Vagina (tissue), 2 donors: ENCODE results near the gene FN1. TPM values are rescaled to one million over a fixed set of nuclear protein-coding genes. Genes with fewer than 3 reads are reported as not detected.

ENCODE experiments used
- DNase-seq, 2 donors: peaks; one replicate each; pipeline ENCODE4 v3.0.0-alpha.2; 2017; ENCODE audit errors: extremely low spot score in 2 of 2
- H3K27ac ChIP-seq: fragments of 200-600 bp; sonication (generic); one replicate; pipeline ENCODE4 v1.5.1; 2019
- H3K27me3 ChIP-seq: fragments of 200-600 bp; sonication (generic); one replicate; pipeline ENCODE4 v1.5.1; 2019
- H3K36me3 ChIP-seq, 2 donors: fragments of 200-600 bp; sonication (generic); one replicate each; pipeline ENCODE4 v1.5.1; 2017 to 2019
- H3K4me1 ChIP-seq: fragments of 200-600 bp; sonication (generic); one replicate; pipeline ENCODE4 v1.5.1; 2019
- H3K4me3 ChIP-seq, 2 donors: fragments of 200-600 bp; sonication (generic); 1 replicate in 1 of 2; 2 replicates in 1 of 2; pipeline ENCODE4 v1.5.1; 2016 to 2019
- H3K9me3 ChIP-seq: fragments of 200-600 bp; sonication (generic); one replicate; pipeline ENCODE4 v1.5.1; 2019
- POLR2A ChIP-seq, 2 donors: fragments of 450-650 bp; IDR thresholded peaks; one replicate each; pipeline ENCODE4 v1.6.1; 2017; ENCODE audit warnings: antibody characterized with exemption in 2 of 2, mild to moderate bottlenecking in 2 of 2, moderate library complexity in 2 of 2
- POLR2AphosphoS5 ChIP-seq, 2 donors: sonication (generic); formaldehyde crosslinking; IDR thresholded peaks; one replicate each; pipeline ENCODE4 v1.9.0; 2017; ENCODE audit warnings: antibody characterized with exemption in 2 of 2, mild to moderate bottlenecking in 2 of 2, low read depth in 1 of 2; ENCODE audit not compliant: insufficient read depth in 1 of 2
- intact Hi-C: fragments of 100-400 bp; cut with DNase I; formaldehyde crosslinking; loops from one replicate; pipeline ENCODE4 v1.15.1; 2023
- total RNA-seq: library from RNA; depleted of rRNA; stranded (reverse); fragments of >200 nt; gene quantifications from one replicate; pipeline ENCODE4 v1.2.3, GENCODE V29; 2016
- TF ChIP-seq, protein P1 (sequence below), 3 experiments: fragments of 450-650 bp in 2 of 3; fragments of 200-600 bp in 1 of 3; sonication (generic) in 1 of 3; IDR thresholded peaks; one replicate each; pipeline ENCODE4 v1.5.1; 2017 to 2019; ENCODE audit warnings: antibody characterized with exemption in 3 of 3, mild to moderate bottlenecking in 2 of 3, moderate library complexity in 2 of 3

FN1 gene
- total RNA-seq, 1 donor from 2014 or later: 292 TPM

DNA sequence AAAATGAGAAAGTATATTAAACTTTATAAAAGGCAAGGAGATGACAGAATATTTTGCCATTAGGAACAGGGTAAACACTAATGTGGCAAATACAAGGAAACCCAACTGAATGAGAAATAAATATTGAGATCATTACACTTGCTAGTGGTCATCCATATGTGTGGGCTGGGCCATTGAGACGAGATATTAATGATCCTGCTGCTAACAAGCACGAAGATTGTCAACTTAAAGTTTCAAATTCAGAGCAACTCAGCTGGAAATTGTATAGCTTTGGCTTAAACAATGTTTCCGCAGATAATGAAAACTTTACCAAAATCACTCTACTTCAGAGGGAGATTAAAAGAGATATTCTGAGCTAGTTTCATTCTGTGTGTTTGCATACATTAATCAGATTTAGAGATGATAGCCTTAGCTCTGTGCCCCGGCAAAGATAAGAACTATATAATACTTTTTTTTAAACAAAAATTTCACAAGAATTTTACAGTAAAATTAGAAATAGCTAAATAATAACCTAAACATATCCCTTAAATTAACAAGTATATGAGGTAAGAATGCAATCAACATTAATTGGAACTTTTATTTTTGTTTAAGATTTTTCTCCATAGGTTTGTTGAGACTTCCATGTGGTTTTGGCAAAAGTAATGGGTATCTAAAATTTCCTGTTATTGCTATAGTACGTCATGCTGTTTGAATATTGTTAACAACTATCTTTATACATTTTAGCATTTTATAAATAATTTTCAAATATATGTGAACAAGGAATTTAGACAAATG, 40.0 kb downstream of the FN1 start:
- H3K27me3 ChIP-seq: no peaks in the 10 kb centered on the region
- intact Hi-C loops: loop anchor here (2.0 kb wide), 1 partner anchor 535 kb away; no protein-coding TSS in a partner anchor

DNA sequence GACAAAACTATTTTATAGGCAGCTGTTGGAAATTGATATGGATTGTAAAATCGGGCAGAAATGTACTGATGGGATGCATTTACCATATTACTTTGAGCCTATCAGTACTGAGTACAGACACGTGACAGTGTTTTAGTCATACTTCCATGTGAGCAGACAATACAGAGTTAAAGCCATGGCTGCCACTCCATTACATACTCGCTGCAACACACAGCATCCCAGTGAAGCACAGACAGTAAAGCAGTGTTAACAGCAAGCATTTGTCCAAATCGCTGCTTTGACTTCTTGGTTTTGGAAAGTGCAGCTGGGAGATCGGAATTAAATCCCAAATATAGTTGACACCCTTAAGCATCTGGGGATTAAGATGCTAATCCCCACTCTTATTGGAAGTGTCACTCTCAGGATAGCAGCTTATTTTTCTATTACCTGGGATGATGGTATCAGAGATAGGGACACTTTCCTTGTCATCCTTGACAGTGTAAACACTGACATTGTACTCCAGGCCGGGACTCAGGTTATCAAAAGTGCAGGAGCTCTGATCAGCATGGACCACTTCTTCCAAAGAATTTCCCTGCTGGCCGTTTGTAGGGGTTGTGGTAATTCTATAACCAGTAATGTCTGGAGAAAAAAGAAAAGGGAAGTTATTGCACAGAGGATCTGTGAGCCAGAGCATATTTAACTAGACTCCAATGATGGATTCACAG, 41.6 kb downstream of the FN1 start:
- TF ChIP-seq, protein P1, sequence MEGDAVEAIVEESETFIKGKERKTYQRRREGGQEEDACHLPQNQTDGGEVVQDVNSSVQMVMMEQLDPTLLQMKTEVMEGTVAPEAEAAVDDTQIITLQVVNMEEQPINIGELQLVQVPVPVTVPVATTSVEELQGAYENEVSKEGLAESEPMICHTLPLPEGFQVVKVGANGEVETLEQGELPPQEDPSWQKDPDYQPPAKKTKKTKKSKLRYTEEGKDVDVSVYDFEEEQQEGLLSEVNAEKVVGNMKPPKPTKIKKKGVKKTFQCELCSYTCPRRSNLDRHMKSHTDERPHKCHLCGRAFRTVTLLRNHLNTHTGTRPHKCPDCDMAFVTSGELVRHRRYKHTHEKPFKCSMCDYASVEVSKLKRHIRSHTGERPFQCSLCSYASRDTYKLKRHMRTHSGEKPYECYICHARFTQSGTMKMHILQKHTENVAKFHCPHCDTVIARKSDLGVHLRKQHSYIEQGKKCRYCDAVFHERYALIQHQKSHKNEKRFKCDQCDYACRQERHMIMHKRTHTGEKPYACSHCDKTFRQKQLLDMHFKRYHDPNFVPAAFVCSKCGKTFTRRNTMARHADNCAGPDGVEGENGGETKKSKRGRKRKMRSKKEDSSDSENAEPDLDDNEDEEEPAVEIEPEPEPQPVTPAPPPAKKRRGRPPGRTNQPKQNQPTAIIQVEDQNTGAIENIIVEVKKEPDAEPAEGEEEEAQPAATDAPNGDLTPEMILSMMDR (IDR thresholded peaks at IDR 0.05): no peak
- TF ChIP-seq POLR2A (IDR thresholded peaks at IDR 0.05) (no peak), POLR2AphosphoS5 (IDR thresholded peaks at IDR 0.05; ENCODE audit: insufficient read depth in 1 of 2, low read depth in 1 of 2) (no peak)
- DNase-seq: no peak
- H3K4me3 ChIP-seq: no peak overlapping the region
- no peaks in the 10 kb centered on the region for H3K9me3 ChIP-seq
- H3K36me3 ChIP-seq: peaks cover 0 to 34% of the 10 kb centered on the region in 2 donors
- H3K27me3 ChIP-seq: no peaks in the 10 kb centered on the region
- intact Hi-C loops: loop anchor here (2.0 kb wide), 1 partner anchor 537 kb away; no protein-coding TSS in a partner anchor
- H3K4me1 ChIP-seq: no peaks in the 10 kb centered on the region
- H3K27ac ChIP-seq: no peak overlapping the region

More for the DNA sequence above, 40.0 kb downstream of the FN1 start:
- no peak overlapping the region for H3K27ac ChIP-seq
- no peaks in the 10 kb centered on the region for H3K9me3 ChIP-seq
- no peak overlapping the region for H3K4me3 ChIP-seq
- peaks cover 0 to 26% of the 10 kb centered on the region in 2 donors for H3K36me3 ChIP-seq
- TF ChIP-seq POLR2A (IDR thresholded peaks at IDR 0.05): no peak
- TF ChIP-seq, protein P1 (IDR thresholded peaks at IDR 0.05): no peak
- no peak for TF ChIP-seq POLR2AphosphoS5 (IDR thresholded peaks at IDR 0.05; ENCODE audit: insufficient read depth in 1 of 2, low read depth in 1 of 2)
- DNase-seq: no peak
- H3K4me1 ChIP-seq: no peaks in the 10 kb centered on the region

DNA sequence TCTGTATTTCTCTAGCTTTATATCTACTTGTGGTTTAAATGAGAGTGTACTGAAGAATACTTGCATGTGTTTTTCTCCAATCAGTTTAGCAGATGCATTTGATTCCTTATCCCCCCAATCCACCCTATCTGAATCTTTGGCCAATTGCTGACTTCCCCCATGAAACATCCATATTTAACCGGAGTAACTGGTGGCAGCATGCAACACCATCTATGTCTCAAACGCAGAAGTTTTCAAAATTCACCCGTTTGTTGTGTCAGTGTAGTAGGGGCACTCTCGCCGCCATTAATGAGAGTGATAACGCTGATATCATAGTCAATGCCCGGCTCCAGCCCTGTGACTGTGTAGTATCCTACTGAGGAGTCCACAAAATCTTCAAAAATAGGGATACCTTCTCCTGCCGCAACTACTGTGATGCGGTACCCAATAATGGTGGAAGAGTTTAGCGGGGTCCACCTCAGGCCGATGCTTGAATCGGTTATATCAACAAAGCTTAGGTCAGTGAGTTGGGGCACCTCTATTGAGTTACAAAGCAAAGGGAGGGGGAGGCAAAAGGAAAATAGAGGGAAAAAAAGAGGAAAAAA, 43.1 kb downstream of the FN1 start:
- TF ChIP-seq POLR2A (IDR thresholded peaks at IDR 0.05): no peak
- TF ChIP-seq, protein P1 (IDR thresholded peaks at IDR 0.05): no peak
- TF ChIP-seq POLR2AphosphoS5 (IDR thresholded peaks at IDR 0.05; ENCODE audit: insufficient read depth in 1 of 2, low read depth in 1 of 2): no peak
- Histone ChIP-seq H3K36me3 (peaks cover 0 to 33% of the 10 kb centered on the region in 2 donors), H3K27me3 (no peaks in the 10 kb centered on the region), H3K4me1 (no peaks in the 10 kb centered on the region), H3K4me3 (no peak overlapping the region), H3K9me3 (no peaks in the 10 kb centered on the region), H3K27ac (no peak overlapping the region)
- intact Hi-C loops: no loop called here
- no peak for DNase-seq

DNA sequence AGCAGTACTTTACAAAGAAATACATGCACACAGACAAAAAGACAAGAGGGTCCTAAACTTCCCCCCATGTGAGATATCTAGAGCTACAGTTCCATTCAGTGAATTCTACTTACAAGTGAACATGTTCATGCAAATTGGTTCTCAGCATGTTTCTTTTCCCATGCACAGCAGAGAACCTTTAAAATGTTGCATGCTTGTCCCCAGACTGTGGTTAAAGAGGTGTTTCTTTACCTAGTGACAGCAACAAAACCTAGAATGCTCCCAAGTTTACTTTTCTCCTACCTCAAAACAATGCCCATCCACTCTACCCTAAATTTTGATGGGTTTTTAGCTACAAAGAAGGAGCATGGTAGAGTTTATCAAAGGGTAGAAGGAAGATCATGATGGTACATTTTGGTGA, 43.7 kb downstream of the FN1 start:
- Histone ChIP-seq H3K4me1 (no peaks in the 10 kb centered on the region), H3K36me3 (peaks cover 0 to 31% of the 10 kb centered on the region in 2 donors)
- TF ChIP-seq POLR2A (IDR thresholded peaks at IDR 0.05): no peak
- TF ChIP-seq, protein P1 (IDR thresholded peaks at IDR 0.05): no peak
- TF ChIP-seq POLR2AphosphoS5 (IDR thresholded peaks at IDR 0.05; ENCODE audit: insufficient read depth in 1 of 2, low read depth in 1 of 2): no peak

More for the DNA sequence above, 43.7 kb downstream of the FN1 start:
- Histone ChIP-seq H3K4me3 (no peak overlapping the region), H3K27ac (no peak overlapping the region), H3K9me3 (no peaks in the 10 kb centered on the region), H3K27me3 (no peaks in the 10 kb centered on the region)
- no peak for DNase-seq
- intact Hi-C loops: no loop called here
